Mesenchymal stem cell (in vitro differentiated cells and primary cell): ENCODE measurements around the gene NXNL2.

Experiments
- DNase-seq: peaks from one replicate; pipeline ENCODE4 v3.0.0-alpha.2; 2013
- H2AFZ ChIP-seq: one replicate; pipeline ENCODE4 v1.6.1; 2013; ENCODE audit warnings: low read depth, mild to moderate bottlenecking, control low read depth, inconsistent platforms, low read length, moderate library complexity
- H2AK5ac ChIP-seq: 2 replicates; pipeline ENCODE4 v1.6.1; 2013; ENCODE audit warnings: low read length, moderate library complexity, mild to moderate bottlenecking, inconsistent platforms; ENCODE audit not compliant: severe bottlenecking
- H2BK120ac ChIP-seq: one replicate; pipeline ENCODE4 v1.6.1; 2013; ENCODE audit warnings: low read depth, mild to moderate bottlenecking, inconsistent platforms, low read length, moderate library complexity
- H2BK12ac ChIP-seq, 2 experiments: one replicate each; pipeline ENCODE4 v1.6.1; 2013; ENCODE audit warnings: inconsistent platforms in 2 of 2, low read length in 2 of 2, mild to moderate bottlenecking in 2 of 2, moderate library complexity in 2 of 2, control low read depth in 1 of 2
- H2BK15ac ChIP-seq: one replicate; pipeline ENCODE4 v1.6.1; 2013; ENCODE audit warnings: mild to moderate bottlenecking, low read depth, inconsistent platforms; ENCODE audit not compliant: poor library complexity, severe bottlenecking
- H2BK5ac ChIP-seq: 2 replicates; pipeline ENCODE4 v1.6.1; 2013; ENCODE audit warnings: low read depth, mild to moderate bottlenecking, low read length, control low read depth, inconsistent platforms; ENCODE audit not compliant: poor library complexity, severe bottlenecking
- H3K14ac ChIP-seq, 2 experiments: one replicate each; pipeline ENCODE4 v1.6.1; 2013; ENCODE audit warnings: inconsistent platforms in 2 of 2, low read length in 2 of 2, control low read depth in 1 of 2, mild to moderate bottlenecking in 1 of 2, moderate library complexity in 1 of 2
- H3K18ac ChIP-seq, 2 experiments: one replicate each; pipeline ENCODE4 v1.6.1; 2013; ENCODE audit warnings: inconsistent platforms in 2 of 2, low read length in 2 of 2, control low read depth in 1 of 2, low read depth in 1 of 2, mild to moderate bottlenecking in 1 of 2
- H3K23ac ChIP-seq, 2 experiments: one replicate each; pipeline ENCODE4 v1.6.1; 2013; ENCODE audit warnings: inconsistent platforms in 2 of 2, low read length in 2 of 2, mild to moderate bottlenecking in 2 of 2, moderate library complexity in 2 of 2, control low read depth in 1 of 2
- H3K27ac ChIP-seq: 2 replicates; pipeline ENCODE4 v1.5.1; 2013; ENCODE audit warnings: mild to moderate bottlenecking, moderate library complexity, low read length, control low read depth, inconsistent platforms; ENCODE audit not compliant: poor library complexity, severe bottlenecking
- H3K27me3 ChIP-seq, 2 experiments: 2 replicates each; pipeline versions ENCODE4 v1.6.1 to v1.7.0; 2013; ENCODE audit warnings: low read length in 2 of 2, mild to moderate bottlenecking in 2 of 2, moderate library complexity in 2 of 2, control low read depth in 1 of 2, inconsistent platforms in 1 of 2; ENCODE audit not compliant: control insufficient read depth in 1 of 2, insufficient read depth in 1 of 2
- H3K36me3 ChIP-seq, 2 experiments: 2 replicates each; pipeline versions ENCODE4 v1.6.1 to v1.7.0; 2013; ENCODE audit warnings: low read length in 2 of 2, control low read depth in 1 of 2, inconsistent platforms in 1 of 2, low read depth in 1 of 2, mild to moderate bottlenecking in 1 of 2; ENCODE audit not compliant: insufficient read depth in 2 of 2, control insufficient read depth in 1 of 2
- H3K4ac ChIP-seq, 2 experiments: one replicate each; pipeline ENCODE4 v1.6.1; 2013; ENCODE audit warnings: inconsistent platforms in 2 of 2, low read length in 2 of 2, mild to moderate bottlenecking in 2 of 2, moderate library complexity in 2 of 2, control low read depth in 1 of 2, low read depth in 1 of 2
- H3K4me1 ChIP-seq: 2 replicates; pipeline ENCODE4 v1.6.1; 2013; ENCODE audit warnings: low read depth, low read length, control low read depth; ENCODE audit not compliant: control insufficient read depth, insufficient read depth
- H3K4me2 ChIP-seq: 2 replicates; pipeline ENCODE4 v1.6.1; 2013; ENCODE audit warnings: low read length, mild to moderate bottlenecking, inconsistent platforms; ENCODE audit not compliant: poor library complexity, severe bottlenecking
- H3K4me3 ChIP-seq, 2 experiments: 2 replicates each; pipeline versions ENCODE4 v1.5.1 to v1.7.0; 2013; ENCODE audit warnings: low read length in 2 of 2, mild to moderate bottlenecking in 2 of 2, control low read depth in 1 of 2, low read depth in 1 of 2; ENCODE audit not compliant: insufficient read depth in 1 of 2
- H3K79me1 ChIP-seq: replicated peaks from 2 replicates; pipeline ENCODE4 v1.6.1; 2013; ENCODE audit warnings: mild to moderate bottlenecking, control low read depth, low read length, inconsistent platforms; ENCODE audit not compliant: poor library complexity, severe bottlenecking
- H3K9ac ChIP-seq: 2 replicates; pipeline ENCODE4 v1.7.0; 2013; ENCODE audit warnings: mild to moderate bottlenecking, low read length, moderate library complexity
- H3K9me3 ChIP-seq: 2 replicates; pipeline ENCODE4 v1.7.0; 2013; ENCODE audit warnings: mild to moderate bottlenecking, low read length; ENCODE audit not compliant: control insufficient read depth
- H4K8ac ChIP-seq: one replicate; pipeline ENCODE4 v1.6.1; 2013; ENCODE audit warnings: inconsistent platforms, mild to moderate bottlenecking, low read length, moderate library complexity
- H4K91ac ChIP-seq: one replicate; pipeline ENCODE4 v1.6.1; 2013; ENCODE audit warnings: mild to moderate bottlenecking, low read length, inconsistent platforms
- whole genome bisulfite sequencing: methylation state at CpG from one replicate; pipeline ENCODE4 v1.1.7; 2013; ENCODE audit warnings: mixed read lengths; 5-methylcytosine and 5-hydroxymethylcytosine counted together

The NXNL2 gene

GRCh38 chr9:88587885-88588649 is 53.1 kb downstream of the NXNL2 start:
- H3K18ac ChIP-seq, result peak overlapping the region in 1 of 2 experiments; percentile 35
- no peak overlapping the region for H3K4me2 ChIP-seq
- 90% methylated on average over 5 of the region's 9 CpGs for WGBS
- no peaks in the 10 kb centered on the region for H3K79me1 ChIP-seq
- H4K8ac ChIP-seq, result no peak overlapping the region
- H3K36me3 ChIP-seq, result no peaks in the 10 kb centered on the region
- no peak overlapping the region for H3K4me3 ChIP-seq
- no peak for DNase-seq
- H2BK15ac ChIP-seq, result no peak overlapping the region
- H3K4me1 ChIP-seq, result no peaks in the 10 kb centered on the region
- H2BK5ac ChIP-seq, result no peak overlapping the region
- H3K27me3 ChIP-seq, result no peaks in the 10 kb centered on the region
- no peak overlapping the region for H2AK5ac ChIP-seq
- H2BK120ac ChIP-seq, result no peak overlapping the region
- H3K27ac ChIP-seq, result no peak overlapping the region
- no peak overlapping the region for H3K9ac ChIP-seq
- peak overlapping the region; percentile 43 for H4K91ac ChIP-seq
- H3K14ac ChIP-seq, result no peak overlapping the region
- no peak overlapping the region for H3K23ac ChIP-seq
- H3K4ac ChIP-seq, result no peak overlapping the region
- H3K9me3 ChIP-seq, result peaks cover 9% of the 10 kb centered on the region
- no peak overlapping the region for H2AFZ ChIP-seq
- peak overlapping the region in 1 of 2 experiments; percentile 25 for H2BK12ac ChIP-seq

- WGBS, result 99% methylated on average over 3 of the region's 3 CpGs
These were observed 54.7 kb downstream of the NXNL2 start for GRCh38 chr9:88589656-88590055.

GRCh38 chr9:88590558-88591146 is 55.7 kb downstream of the NXNL2 start:
- H3K4me1 ChIP-seq, result no peaks in the 10 kb centered on the region
- no peak overlapping the region for H2BK15ac ChIP-seq
- H2BK120ac ChIP-seq, result no peak overlapping the region
- H3K4me3 ChIP-seq, result no peak overlapping the region
- H4K8ac ChIP-seq, result no peak overlapping the region
- H3K14ac ChIP-seq, result peak overlapping the region in 1 of 2 experiments; percentile 10
- no peak overlapping the region for H2AFZ ChIP-seq
- H2AK5ac ChIP-seq, result no peak overlapping the region
- no peak overlapping the region for H2BK5ac ChIP-seq
- no peak overlapping the region for H3K9ac ChIP-seq
- peak overlapping the region in 1 of 2 experiments; percentile 26 for H3K4ac ChIP-seq
- no peak overlapping the region for H3K18ac ChIP-seq
- no peaks in the 10 kb centered on the region for H3K36me3 ChIP-seq
- H3K79me1 ChIP-seq, result no peaks in the 10 kb centered on the region
- peaks cover 4% of the 10 kb centered on the region for H3K9me3 ChIP-seq
- no peak overlapping the region for H4K91ac ChIP-seq
- DNase-seq, result no peak
- 81% methylated on average over 14 of the region's 14 CpGs for WGBS
- no peak overlapping the region for H3K4me2 ChIP-seq
- no peak overlapping the region for H3K27ac ChIP-seq
- no peaks in the 10 kb centered on the region for H3K27me3 ChIP-seq
- peak overlapping the region in 1 of 2 experiments; percentile 37 for H3K23ac ChIP-seq
- no peak overlapping the region for H2BK12ac ChIP-seq

More at GRCh38 chr9:88589656-88590055, 54.7 kb downstream of the NXNL2 start:
- Histone ChIP-seq H3K27ac (no peak overlapping the region), H4K91ac (peak overlapping the region; percentile 52), H3K23ac (peak overlapping the region in 1 of 2 experiments; percentile 27), H3K4me1 (no peaks in the 10 kb centered on the region), H3K4me3 (no peak overlapping the region), H2AK5ac (no peak overlapping the region), H4K8ac (peak overlapping the region; percentile 27), H3K14ac (peak overlapping the region in 1 of 2 experiments; percentile 75), H3K9ac (no peak overlapping the region), H2BK5ac (no peak overlapping the region), H2BK120ac (no peak overlapping the region), H3K27me3 (no peaks in the 10 kb centered on the region), H3K4me2 (no peak overlapping the region), H2BK12ac (peak overlapping the region in 1 of 2 experiments; percentile 76), H2BK15ac (no peak overlapping the region), H3K9me3 (peaks cover 9% of the 10 kb centered on the region), H3K4ac (peak overlapping the region in 1 of 2 experiments; percentile 24), H3K79me1 (no peaks in the 10 kb centered on the region), H2AFZ (peak overlapping the region; percentile 24), H3K18ac (no peak overlapping the region), H3K36me3 (no peaks in the 10 kb centered on the region)
- no peak for DNase-seq

- Histone ChIP-seq H3K4me1 (no peaks in the 10 kb centered on the region), H3K14ac (no peak overlapping the region), H3K4me2 (no peak overlapping the region), H3K9me3 (no peaks in the 10 kb centered on the region), H3K27me3 (no peaks in the 10 kb centered on the region), H4K91ac (no peak overlapping the region), H2BK120ac (no peak overlapping the region), H3K27ac (no peak overlapping the region), H3K23ac (no peak overlapping the region), H2BK5ac (no peak overlapping the region), H2AK5ac (no peak overlapping the region), H4K8ac (no peak overlapping the region), H2BK15ac (no peak overlapping the region), H3K4ac (peak overlapping the region in 1 of 2 experiments; percentile 32), H2BK12ac (peak overlapping the region in 1 of 2 experiments; percentile 37), H3K18ac (peak overlapping the region in 1 of 2 experiments; percentile 11), H2AFZ (no peak overlapping the region), H3K36me3 (no peaks in the 10 kb centered on the region), H3K4me3 (no peak overlapping the region), H3K9ac (peak overlapping the region; percentile 6), H3K79me1 (no peaks in the 10 kb centered on the region)
- DNase-seq, result peak; percentile 71
- WGBS, result 44% methylated on average over 4 of the region's 4 CpGs
These were observed 58.7 kb downstream of the NXNL2 start for GRCh38 chr9:88593537-88594185.
